ENCODE data around the gene F13A1.

- TF ChIP-seq, protein P1, sequence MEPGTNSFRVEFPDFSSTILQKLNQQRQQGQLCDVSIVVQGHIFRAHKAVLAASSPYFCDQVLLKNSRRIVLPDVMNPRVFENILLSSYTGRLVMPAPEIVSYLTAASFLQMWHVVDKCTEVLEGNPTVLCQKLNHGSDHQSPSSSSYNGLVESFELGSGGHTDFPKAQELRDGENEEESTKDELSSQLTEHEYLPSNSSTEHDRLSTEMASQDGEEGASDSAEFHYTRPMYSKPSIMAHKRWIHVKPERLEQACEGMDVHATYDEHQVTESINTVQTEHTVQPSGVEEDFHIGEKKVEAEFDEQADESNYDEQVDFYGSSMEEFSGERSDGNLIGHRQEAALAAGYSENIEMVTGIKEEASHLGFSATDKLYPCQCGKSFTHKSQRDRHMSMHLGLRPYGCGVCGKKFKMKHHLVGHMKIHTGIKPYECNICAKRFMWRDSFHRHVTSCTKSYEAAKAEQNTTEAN (CRISPR knock-in tag; conservative IDR thresholded peaks at IDR 0.05) = no peak
- no peak for TF ChIP-seq U2AF2 (IDR thresholded peaks at IDR 0.05; ENCODE audit: low read depth, low read length)
Observed at GRCh38 chr6:6248651-6249050, 71.8 kb downstream of the F13A1 start.

Measured in HepG2 (cell line).